OCI-LY3 (cell line): ENCODE measurements around the gene FBXO46.

Source experiments
- CTCF ChIP-seq: fragments of 200-600, 300-600 bp; sonication (generic); IDR thresholded peaks from 2 replicates; pipeline ENCODE4 v1.5.1; 2014; ENCODE audit warnings: antibody characterized with exemption, low read length, low read depth
- EZH2phosphoT487 ChIP-seq: fragments of 200-600 bp; shearing (Covaris generic); IDR thresholded peaks from 2 replicates; pipeline ENCODE4 v1.6.1; 2018; ENCODE audit warnings: antibody characterized with exemption, mixed run types, low read depth

GRCh38 chr19:45766296-45766868 lies 35.7 kb upstream of the FBXO46 start:
- TF ChIP-seq CTCF (no peak), EZH2phosphoT487 (no peak)
